Endometrium (tissue), 2 donors: ENCODE data around the gene SCAMP3.
"Not testable (repeated sequence)": the region's sequence is repeated elsewhere in the genome, so short reads cannot be mapped to it uniquely, and the experiment has no call there.

ENCODE experiments used
- FAIRE-seq: peaks from 2 replicates; lab custom pipeline; 2012; peaks lifted over from hg19 to GRCh38; lab: Jason Lieb, UNC
- donor health status: control.
- donor health status: control.

The SCAMP3 gene

GRCh38 chr1:155227261-155228095, 34.7 kb downstream of the SCAMP3 start:
- peak; percentile 93 for FAIRE-seq

DNA sequence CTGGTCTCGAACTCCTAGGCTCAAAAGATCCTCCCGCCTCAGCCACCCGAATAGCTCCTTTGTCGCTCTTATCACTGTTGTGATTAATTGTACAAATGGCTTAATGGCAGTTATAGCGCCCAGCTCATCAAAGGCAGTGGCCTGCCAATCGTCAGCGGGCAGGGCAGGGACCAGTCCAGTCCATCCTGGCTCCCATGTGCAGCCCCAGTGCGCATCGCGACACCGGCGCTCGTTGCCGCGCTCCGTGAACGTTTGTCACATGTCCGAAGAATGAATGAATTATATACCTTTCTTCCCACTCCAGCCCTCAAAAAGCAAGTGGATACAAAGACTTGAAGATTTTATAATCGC, 35.3 kb downstream of the SCAMP3 start:
- no peak for FAIRE-seq

- no peak for FAIRE-seq
Measured at GRCh38 chr1:155226188-155226909, 35.8 kb downstream of the SCAMP3 start.

DNA sequence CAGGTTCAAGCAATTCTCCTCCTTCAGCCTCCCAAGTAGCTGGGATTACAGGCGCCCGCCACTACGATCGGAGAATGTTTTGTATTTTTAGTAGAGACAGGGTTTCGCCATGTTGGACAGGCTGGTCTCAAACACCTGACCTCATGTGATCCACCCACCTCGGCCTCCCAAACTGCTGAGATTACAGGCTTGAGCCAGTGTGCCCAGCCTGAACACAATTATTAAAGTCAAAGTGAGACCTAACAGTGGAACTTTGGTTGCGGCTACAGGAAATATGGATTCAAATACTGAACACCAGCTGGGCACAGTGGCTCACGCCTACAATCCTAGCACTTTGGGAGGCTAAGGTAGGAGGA, 36.8 kb downstream of the SCAMP3 start:
- FAIRE-seq, result not testable (repeated sequence)

- FAIRE-seq, result no peak
Measured at GRCh38 chr1:155223047-155223446, 39.1 kb downstream of the SCAMP3 start.

DNA sequence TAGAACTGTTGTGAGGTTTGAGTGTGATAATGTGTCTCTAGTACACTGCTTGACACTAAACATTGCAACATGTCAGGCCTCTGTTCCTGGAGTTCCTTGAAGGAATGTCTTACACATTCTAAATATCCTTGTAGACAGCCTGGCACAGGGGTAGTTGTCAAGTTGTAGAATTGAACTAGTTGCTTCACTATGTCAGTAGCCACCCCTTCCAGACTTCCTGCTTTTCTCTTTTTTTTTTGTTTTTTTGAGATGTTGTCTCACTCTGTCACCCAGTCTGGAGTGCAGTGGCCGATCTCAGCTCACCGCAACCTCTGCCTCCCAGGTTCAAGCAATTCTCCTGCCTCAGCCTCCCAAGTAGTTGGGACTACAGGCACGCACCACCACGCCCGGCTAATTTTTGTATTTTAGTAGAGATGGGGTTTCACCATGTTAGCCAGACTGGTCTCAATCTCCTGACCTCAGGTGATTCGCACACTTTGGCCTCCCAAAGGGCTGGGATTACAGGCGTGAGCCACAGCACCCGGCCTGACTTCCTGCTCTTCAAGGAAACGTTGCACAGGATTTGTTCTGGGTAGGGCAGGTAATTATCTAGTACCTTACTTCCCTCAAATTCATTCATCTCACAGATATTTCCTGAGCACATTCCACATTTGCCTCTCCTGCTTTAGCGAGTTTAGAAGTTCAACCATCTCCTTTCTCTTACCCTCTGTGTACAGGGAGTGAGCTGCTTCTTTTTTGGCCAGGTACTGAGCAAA, 41.8 kb downstream of the SCAMP3 start:
- FAIRE-seq, result not testable (repeated sequence)

- FAIRE-seq, result no peak
Measured at GRCh38 chr1:155219592-155220031, 42.5 kb downstream of the SCAMP3 start.

- FAIRE-seq, result no peak
Measured at GRCh38 chr1:155218854-155219591, 43.1 kb downstream of the SCAMP3 start.

DNA sequence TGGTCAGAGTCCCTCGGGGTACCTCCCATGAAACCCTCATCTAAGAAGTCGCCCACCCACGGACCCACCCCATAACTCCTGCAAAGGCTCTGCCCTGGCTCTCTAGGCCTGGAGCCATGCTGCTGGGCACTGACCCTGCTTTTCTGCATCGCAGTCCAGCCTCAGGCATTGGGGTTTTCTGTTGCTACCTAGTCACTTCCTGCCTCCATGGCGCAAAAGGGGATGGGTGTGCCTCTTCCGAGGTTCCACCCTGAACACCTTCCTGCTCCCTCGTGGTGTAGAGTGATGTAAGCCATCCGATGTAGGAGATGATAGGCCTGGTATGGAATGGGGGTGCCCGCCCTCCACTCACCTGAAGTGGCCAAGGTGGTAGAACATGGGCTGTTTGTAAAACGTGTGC, 47.5 kb downstream of the SCAMP3 start:
- not testable (repeated sequence) for FAIRE-seq

- not testable (repeated sequence) for FAIRE-seq
Measured at GRCh38 chr1:155212051-155212440, 50.1 kb downstream of the SCAMP3 start.

- FAIRE-seq, result not testable (repeated sequence)
Measured at GRCh38 chr1:155211381-155212050, 50.6 kb downstream of the SCAMP3 start.

- FAIRE-seq, result no peak
Measured at GRCh38 chr1:155210314-155211104, 51.7 kb downstream of the SCAMP3 start.

- FAIRE-seq, result no peak
Measured at GRCh38 chr1:155209312-155209721, 52.8 kb downstream of the SCAMP3 start.

GRCh38 chr1:155208541-155209311, 53.4 kb downstream of the SCAMP3 start, which contains the start of gene MTX1:
Gene MTX1 (plus strand): TSS chr1:155208695. CDS start chr1:155208805, 110 bp downstream.
- FAIRE-seq, result no peak

DNA sequence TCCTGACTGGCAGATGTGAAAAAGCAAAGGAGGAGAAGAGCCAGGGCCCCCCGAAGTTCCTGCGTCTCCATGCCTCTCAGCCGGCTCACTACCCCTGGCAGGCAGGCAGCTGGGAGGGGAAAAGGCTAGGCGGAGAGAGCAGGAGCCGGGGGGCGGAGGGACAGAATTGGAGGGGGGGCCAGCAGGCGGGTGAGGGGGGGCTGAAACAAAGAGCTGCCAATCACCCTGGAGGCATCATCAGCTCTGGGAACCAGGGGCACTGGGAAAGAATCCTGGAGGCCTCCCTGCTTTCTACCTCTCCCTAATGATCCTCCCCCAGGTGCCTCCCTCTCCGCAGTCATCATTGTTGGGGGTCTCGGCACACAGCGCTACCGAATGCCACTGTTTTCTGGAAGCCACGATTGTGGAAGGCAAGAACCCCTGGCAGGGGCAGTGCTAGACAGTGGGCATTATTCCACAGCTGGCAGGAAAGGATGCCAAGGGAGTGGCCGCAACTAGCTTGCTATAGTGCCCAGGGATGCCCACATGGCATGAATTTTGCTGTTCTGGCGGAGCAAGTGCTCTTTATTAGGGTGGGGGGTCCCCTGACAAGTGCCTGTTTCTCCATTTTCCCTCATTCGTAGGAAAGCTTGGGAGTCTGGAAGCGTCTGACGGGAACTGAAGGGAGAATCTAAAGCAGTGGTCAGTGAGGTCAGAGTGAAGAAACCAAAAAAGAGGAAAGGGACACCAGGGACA, 54.2 kb downstream of the SCAMP3 start, which contains the start of gene THBS3:
TSS of gene THBS3 (minus strand) at position 92 of the 735 bp plus-strand sequence. CDS start at position 71, 21 bp downstream.
- no peak for FAIRE-seq

GRCh38 chr1:155206891-155207805, 55.0 kb downstream of the SCAMP3 start:
- FAIRE-seq, result no peak
